Stimulated activated naive CD8-positive, alpha-beta T cell treated with anti-CD3 and anti-CD28 coated beads, Interleukin-15, amount 100 ng/mL, for 72 hours (primary cell): ENCODE results near the gene BEGAIN.

Experiments used
- ATAC-seq: fragments of 150-1000 bp; cut with Tn5 transposase; 2 replicates; pipeline ENCODE4 v1.10.0; 2021; ENCODE audit warnings: mild to moderate bottlenecking, moderate library complexity
- DNase-seq, 2 donors: peaks; one replicate each; pipeline ENCODE4 v3.0.0; 2021 to 2022
- H3K27ac Mint-ChIP-seq, 2 donors: one replicate each; pipeline ENCODE4 v1.8.0; 2022; ENCODE audit warnings: mild to moderate bottlenecking in 2 of 2, mixed read lengths in 2 of 2, moderate library complexity in 2 of 2
- H3K27me3 Mint-ChIP-seq: one replicate; pipeline ENCODE4 v1.8.0; 2022; ENCODE audit warnings: mixed read lengths
- H3K4me1 Mint-ChIP-seq: one replicate; pipeline ENCODE4 v1.8.0; 2022; ENCODE audit warnings: mild to moderate bottlenecking, mixed read lengths
- H3K4me3 Mint-ChIP-seq, 2 donors: one replicate each; pipeline ENCODE4 v1.8.0; 2022; ENCODE audit warnings: mild to moderate bottlenecking in 2 of 2, mixed read lengths in 2 of 2, moderate library complexity in 1 of 2
- H3K9me3 Mint-ChIP-seq, 2 donors: one replicate each; pipeline ENCODE4 v1.8.0; 2022; ENCODE audit warnings: mixed read lengths in 2 of 2

Gene BEGAIN

DNA sequence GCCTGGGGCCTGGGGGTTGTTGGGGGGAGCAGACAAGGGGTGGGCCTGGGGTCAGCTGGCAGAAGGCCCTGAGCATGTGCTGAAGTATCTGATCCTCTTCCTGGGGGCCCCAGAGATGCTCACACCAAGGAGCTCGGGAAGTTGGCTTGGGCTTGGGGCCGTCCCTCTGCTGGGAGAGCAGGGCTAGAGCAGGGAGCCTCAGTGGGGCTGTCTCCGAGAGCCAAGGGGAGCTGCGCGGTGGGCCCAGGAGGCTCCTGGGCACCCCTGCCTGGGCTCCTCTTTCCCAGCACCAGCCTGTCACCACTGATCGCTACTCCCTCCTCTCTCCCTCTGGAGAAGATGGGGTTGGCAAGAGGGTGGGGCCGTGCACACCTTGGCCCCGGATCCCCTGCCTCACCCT is 28.3 kb downstream of the BEGAIN start:
- Mint-ChIP-seq H3K27me3 (peaks cover 19% of the 10 kb centered on the region), H3K4me3 (no peak overlapping the region), H3K4me1 (peaks cover 17% of the 10 kb centered on the region), H3K9me3 (no peaks in the 10 kb centered on the region), H3K27ac (no peak overlapping the region)
- no peak for ATAC-seq
- DNase-seq, result no peak

DNA sequence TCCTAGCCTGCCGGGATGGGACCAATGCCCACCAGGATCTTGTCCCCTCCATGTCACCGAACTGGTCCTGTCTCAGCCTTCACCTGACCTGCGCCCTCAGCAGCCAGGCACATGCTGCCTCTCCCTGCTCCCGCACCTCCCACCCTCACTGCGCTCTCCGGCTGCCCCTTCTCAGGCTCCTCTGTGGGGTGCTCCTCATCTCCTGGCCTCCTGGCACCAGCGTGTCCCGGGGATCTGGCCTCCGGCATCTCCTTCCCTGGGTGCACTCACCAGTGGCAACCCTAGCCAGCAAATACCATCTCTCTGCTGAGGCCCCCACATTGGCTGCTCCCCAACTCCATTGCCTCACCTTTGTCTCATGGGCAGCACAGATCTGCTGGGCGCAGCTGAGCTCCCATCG is 29.0 kb downstream of the BEGAIN start:
- H3K9me3 Mint-ChIP-seq, result no peaks in the 10 kb centered on the region
- peaks cover 14% of the 10 kb centered on the region for H3K27me3 Mint-ChIP-seq
- ATAC-seq (no peak), DNase-seq (no peak)
- H3K4me1 Mint-ChIP-seq, result peaks cover 17% of the 10 kb centered on the region
- H3K27ac Mint-ChIP-seq, result peak overlapping the region; percentile 20 to 87
- no peak overlapping the region for H3K4me3 Mint-ChIP-seq

DNA sequence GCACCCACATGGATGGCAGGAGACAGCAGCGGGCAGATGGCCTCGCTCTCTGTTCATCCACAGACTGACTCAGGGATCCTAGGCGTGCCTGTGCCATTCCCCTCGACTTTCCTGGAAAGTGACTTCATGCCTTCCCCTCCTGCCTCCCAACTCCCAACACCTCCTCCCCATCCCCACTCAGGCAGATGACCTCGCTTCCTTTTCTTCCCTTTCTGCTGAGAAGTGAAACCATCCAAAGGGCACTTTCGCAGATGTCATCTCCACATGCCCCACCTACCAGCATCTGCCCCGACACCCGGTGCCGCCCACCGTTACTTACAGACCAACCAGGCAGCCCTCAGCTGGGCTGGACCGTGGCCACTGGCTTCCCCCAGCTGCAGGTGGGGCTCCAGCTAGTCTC is 29.6 kb downstream of the BEGAIN start:
- Mint-ChIP-seq H3K27ac (peak overlapping the region in 1 of 2 donors; percentile 87), H3K4me3 (no peak overlapping the region), H3K9me3 (no peaks in the 10 kb centered on the region), H3K27me3 (peaks cover 14% of the 10 kb centered on the region), H3K4me1 (peaks cover 17% of the 10 kb centered on the region)
- DNase-seq, result no peak
- no peak for ATAC-seq

DNA sequence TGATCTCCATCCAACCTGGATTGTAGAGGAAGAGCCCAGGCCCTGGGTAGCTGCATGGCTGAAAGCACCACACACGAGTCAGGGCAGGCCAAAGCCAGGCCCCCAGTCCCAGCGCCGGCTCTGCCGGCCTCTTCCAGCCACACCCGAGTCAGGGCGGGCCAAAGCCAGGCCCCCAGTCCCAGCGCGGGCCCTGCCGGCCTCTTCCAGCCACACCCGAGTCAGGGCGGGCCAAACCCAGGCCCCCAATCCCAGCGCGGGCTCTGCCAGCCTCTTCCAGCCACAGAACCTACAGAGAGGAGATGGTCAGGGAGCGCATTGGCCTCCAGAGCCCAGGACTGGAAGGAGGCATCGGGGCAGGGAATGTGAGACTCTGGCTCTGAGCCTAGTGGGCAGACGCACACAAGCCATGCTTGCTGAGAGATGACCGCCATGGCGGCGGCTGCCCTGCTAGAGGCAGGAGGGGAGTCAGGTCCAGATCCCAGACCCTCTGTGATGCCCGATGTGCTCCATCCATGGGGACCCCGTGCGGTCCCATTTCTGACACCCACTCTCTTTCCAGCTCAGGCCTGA is 30.2 kb downstream of the BEGAIN start:
- H3K4me1 Mint-ChIP-seq, result peaks cover 17% of the 10 kb centered on the region
- ATAC-seq, result no peak
- no peaks in the 10 kb centered on the region for H3K9me3 Mint-ChIP-seq
- H3K27ac Mint-ChIP-seq, result no peak overlapping the region
- no peak overlapping the region for H3K4me3 Mint-ChIP-seq
- DNase-seq, result no peak
- peaks cover 14% of the 10 kb centered on the region for H3K27me3 Mint-ChIP-seq

DNA sequence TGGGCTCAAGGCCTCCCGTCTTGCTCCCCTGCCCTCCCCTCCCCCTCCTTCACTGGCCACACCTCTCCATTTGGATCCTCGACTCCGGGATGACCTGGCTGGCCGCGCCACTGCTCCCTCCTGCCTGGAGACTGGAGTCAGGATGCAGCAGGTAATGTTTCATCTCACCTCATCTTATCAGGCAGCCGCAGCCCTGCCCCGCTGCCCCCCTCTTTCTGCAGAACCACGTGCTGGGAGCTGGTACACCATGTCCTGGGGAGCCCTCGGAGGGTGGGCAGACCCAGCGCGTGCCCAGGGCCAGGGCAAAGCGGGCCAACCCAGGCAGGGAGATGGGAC is 31.1 kb downstream of the BEGAIN start:
- Mint-ChIP-seq H3K4me3 (no peak overlapping the region), H3K9me3 (no peaks in the 10 kb centered on the region), H3K27ac (no peak overlapping the region), H3K4me1 (peaks cover 17% of the 10 kb centered on the region), H3K27me3 (peaks cover 14% of the 10 kb centered on the region)
- ATAC-seq, result no peak
- DNase-seq, result no peak

DNA sequence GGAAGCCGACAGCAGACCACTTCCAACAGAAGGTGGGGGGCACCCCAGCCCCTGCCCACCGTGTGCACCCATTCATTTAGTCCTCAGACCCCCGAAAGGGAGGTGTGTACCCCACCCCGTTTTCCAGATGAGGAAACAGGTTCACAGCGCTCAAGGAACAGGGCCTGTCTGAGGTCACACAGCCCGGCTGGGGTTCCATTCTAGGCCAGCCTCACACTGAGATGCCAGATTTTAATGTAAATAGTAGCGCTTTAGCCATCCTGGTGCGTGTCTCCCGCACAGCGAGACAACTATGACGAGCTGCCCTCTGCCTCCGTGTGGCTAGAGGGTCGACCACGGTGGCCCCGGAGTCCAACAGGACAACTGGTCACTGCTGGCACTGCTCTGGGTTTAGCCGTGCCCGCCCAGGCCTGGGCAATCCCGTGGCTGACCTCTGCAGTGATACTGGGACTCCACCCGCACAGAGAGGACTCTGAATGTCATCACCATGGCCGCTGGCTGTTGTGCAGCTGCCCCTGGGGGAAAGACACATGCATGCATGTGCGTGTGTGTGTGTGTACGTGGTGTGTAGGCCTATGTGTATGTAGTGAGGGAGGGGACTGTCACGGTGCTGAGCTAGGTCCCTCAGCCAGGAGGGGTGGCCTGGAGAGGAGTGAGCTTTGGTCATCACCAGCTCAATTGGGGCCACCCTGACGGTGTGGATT is 31.6 kb downstream of the BEGAIN start:
- ATAC-seq, result no peak
- DNase-seq, result no peak
- H3K9me3 Mint-ChIP-seq, result no peaks in the 10 kb centered on the region
- peaks cover 14% of the 10 kb centered on the region for H3K27me3 Mint-ChIP-seq
- peaks cover 17% of the 10 kb centered on the region for H3K4me1 Mint-ChIP-seq
- H3K4me3 Mint-ChIP-seq, result no peak overlapping the region
- H3K27ac Mint-ChIP-seq, result peak overlapping the region in 1 of 2 donors; percentile 94

DNA sequence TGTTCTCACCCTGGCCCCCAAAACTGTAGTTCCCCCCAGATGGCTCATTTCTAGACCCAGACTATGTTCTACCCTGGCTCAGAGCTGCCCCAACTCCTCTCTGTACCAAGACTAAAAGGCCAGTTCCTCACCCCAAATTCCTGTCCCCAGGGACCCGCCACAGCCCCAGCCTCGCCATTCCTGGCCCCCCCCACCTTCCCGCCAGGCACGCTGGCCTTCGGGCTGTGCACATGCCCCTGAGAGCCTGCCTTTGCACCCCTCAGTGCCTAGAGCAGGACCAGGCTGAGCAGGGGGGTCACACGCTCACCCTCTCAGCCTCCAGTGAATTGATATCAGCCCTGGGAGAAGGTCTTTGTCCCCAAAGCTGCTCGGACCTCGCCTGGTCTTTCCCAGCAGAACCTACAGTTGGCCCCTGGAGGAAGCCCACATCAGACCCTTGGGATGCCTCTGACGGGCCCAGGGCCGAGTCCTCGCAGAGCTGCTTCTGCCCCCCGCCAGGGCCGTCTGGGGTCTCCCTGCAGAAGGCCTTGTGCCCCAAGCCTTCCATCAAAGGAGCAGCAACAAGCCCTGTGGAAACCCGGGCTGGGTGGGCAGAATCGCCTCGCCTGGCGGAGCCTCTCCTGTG is 32.4 kb downstream of the BEGAIN start:
- Mint-ChIP-seq H3K4me1 (peaks cover 17% of the 10 kb centered on the region), H3K27ac (no peak overlapping the region), H3K4me3 (no peak overlapping the region), H3K27me3 (peaks cover 14% of the 10 kb centered on the region), H3K9me3 (no peaks in the 10 kb centered on the region)
- no peak for DNase-seq
- no peak for ATAC-seq

DNA sequence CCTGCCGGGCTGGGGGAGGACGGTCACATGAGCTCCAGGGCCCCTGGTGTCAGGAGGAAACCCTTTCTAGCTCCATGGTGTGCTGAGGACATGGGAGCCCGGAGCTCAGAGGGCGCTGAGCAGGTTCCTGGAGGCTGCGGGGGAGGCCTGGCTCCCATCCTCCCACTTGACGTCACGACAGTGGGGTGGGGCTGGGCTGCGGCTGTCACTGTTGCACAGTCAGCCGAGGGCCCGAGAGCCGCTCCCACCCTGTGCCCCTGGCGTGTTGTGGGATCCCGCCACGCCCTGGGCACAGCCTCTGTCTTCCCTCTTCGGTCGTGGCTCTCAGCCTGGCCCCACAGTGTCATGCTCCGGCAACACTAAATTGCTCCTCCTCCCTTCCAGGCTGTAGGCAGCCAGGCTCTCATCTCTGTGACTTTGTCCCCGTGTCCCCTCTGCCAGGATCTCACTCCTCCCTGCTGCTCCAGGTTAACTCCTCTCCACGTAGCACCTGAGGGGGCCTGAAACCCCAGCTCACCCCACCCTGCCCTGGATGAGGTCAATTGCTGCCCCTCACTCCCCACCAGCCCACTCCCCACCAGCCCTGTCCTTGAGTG is 33.0 kb downstream of the BEGAIN start:
- ATAC-seq, result peak; percentile 18
- Mint-ChIP-seq H3K4me3 (no peak overlapping the region), H3K9me3 (no peaks in the 10 kb centered on the region), H3K27me3 (peaks cover 14% of the 10 kb centered on the region), H3K27ac (peak overlapping the region in 1 of 2 donors; percentile 68), H3K4me1 (peaks cover 20% of the 10 kb centered on the region)
- DNase-seq, result no peak

DNA sequence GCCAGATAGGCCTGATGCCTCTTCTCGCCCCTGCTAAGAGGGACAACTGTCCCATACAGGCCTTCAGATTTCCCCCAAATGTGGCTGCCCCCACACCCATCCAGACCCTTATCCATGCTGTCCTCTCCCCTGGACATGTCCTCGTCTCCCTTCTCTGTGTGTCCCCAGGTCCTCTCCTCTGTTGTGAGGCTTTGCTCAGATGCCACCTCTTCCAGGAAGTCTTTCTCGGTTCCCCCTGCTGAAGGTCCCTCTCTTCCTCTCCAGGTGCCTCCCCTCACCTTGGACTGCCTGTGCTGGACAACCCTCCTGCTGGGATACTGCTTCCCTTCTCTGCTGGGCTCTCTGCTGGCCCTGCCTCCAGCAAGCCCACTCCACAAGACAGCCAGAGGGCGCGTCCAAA is 33.7 kb downstream of the BEGAIN start:
- Mint-ChIP-seq H3K27me3 (peaks cover 9% of the 10 kb centered on the region), H3K9me3 (no peaks in the 10 kb centered on the region), H3K4me3 (no peak overlapping the region), H3K27ac (no peak overlapping the region), H3K4me1 (peaks cover 23% of the 10 kb centered on the region)
- DNase-seq (no peak), ATAC-seq (no peak)

DNA sequence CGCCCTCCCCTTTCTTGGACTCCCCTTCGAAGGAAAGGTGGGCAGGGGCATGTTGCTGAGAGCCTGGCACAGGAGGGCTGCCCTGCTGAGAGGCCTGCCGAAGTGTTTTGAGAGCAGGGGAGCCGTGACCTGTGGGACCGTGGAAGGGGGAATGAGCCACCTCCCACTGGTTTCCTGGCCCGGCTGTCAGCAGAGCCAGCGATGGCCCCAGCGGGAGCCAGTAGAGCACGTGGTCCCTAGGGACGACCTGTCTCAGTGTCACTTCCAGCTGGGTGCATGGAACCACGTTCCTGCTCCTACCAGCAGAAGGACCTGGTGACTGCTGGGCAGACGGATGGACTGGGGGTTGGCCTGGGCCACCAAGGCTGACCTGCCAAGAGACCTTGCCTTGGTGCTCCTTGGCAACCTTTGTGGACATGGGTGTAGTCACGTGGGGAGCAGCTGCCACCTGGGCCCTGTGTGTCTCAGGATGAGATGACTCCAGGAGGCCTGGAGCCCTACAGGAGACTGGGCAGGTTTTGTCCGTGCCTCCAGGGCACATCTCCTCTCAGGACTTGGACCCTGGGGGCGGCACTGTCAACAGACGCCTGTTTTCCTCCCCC is 34.6 kb downstream of the BEGAIN start:
- H3K27ac Mint-ChIP-seq, result peak overlapping the region; percentile 52 to 67
- no peaks in the 10 kb centered on the region for H3K9me3 Mint-ChIP-seq
- H3K4me3 Mint-ChIP-seq, result no peak overlapping the region
- H3K27me3 Mint-ChIP-seq, result peaks cover under 1% of the 10 kb centered on the region
- no peak for ATAC-seq
- DNase-seq, result no peak
- peaks cover 23% of the 10 kb centered on the region for H3K4me1 Mint-ChIP-seq

DNA sequence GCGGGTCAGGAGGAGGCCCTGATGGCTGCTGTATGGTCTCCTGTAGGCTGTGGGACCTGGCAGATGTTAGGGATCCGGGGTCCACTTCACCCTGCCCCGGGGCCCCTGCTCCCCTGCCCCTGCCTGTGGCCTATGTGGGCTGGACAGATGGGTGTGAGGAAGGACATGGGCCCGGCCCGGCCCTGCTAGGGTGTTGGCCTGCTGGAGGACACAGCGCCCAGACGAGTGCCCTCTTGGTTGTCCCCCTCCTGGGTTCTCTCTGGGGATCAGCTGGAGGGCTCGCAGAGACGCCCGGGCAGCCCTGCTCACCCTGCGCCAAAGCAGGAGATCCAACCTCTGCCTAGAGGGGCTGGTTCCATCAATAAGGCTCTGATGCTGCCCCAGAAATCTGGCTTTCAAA is 36.2 kb downstream of the BEGAIN start:
- Mint-ChIP-seq H3K4me1 (peaks cover 35% of the 10 kb centered on the region), H3K4me3 (no peak overlapping the region), H3K27me3 (no peaks in the 10 kb centered on the region), H3K27ac (peak overlapping the region in 1 of 2 donors; percentile 42), H3K9me3 (no peaks in the 10 kb centered on the region)
- DNase-seq (no peak), ATAC-seq (no peak)

DNA sequence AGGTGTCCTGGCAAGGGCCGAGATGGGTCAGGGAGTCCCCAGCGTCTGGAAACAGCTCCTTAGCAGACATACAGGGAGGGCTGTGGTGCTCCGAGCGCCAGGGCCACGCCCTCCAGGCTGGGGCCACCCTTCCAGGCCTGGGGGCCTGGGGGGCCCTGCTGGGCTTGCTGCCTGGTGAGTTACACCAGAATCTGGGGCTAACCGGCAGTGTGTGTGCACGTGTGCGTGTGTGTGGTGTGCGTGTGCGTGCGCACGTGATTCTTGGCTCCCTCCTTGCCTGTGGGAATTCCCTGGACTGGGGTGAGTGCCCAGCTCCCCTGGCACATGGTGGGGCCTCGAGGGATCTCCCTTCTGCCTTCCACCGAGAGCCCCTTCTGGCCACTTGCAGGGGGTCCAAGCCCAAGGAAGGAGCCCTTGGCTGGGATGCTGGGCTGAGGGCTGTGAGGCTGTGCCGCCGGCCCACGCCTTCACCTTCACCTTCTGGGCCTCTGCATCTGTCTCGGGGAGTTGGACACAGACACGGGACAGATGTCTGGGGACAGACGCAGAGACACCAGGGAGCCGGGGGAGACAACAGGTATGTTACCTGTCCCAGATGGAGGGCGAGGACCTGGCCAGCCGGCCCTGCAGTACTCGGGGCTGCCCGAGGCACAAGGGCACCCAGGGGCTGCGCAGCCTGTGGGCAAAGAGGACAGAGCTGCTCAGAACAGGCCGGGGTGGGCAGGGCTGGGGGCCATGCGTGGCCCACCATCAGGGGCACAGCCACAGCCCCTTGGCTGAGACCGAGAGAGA is 37.2 kb downstream of the BEGAIN start:
- Mint-ChIP-seq H3K27ac (no peak overlapping the region), H3K4me1 (peaks cover 39% of the 10 kb centered on the region), H3K9me3 (no peaks in the 10 kb centered on the region), H3K4me3 (no peak overlapping the region), H3K27me3 (no peaks in the 10 kb centered on the region)
- ATAC-seq (no peak), DNase-seq (no peak)

DNA sequence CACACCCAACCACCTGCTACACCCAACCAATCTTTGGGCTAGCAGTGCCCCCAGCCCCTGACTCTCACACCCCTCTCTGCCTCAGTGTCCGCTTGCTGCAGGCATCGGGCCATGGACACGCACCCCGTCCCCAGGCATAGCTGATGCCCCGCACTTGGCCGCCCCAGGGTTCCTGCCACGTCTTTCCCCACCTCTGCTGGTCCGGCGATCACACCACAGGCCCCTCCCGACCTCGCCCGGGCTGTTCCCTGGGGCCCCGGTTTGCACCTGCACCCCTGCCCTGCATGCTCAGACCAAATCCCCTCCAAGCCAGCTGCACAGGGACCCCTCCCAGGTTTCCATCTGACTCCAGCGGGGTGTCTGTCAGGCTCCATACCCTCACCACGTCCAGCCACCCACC is 38.3 kb downstream of the BEGAIN start:
- Mint-ChIP-seq H3K4me3 (no peak overlapping the region), H3K27me3 (no peaks in the 10 kb centered on the region), H3K4me1 (peaks cover 39% of the 10 kb centered on the region), H3K9me3 (no peaks in the 10 kb centered on the region), H3K27ac (peak overlapping the region in 1 of 2 donors; percentile 68)
- no peak for DNase-seq
- ATAC-seq, result no peak

DNA sequence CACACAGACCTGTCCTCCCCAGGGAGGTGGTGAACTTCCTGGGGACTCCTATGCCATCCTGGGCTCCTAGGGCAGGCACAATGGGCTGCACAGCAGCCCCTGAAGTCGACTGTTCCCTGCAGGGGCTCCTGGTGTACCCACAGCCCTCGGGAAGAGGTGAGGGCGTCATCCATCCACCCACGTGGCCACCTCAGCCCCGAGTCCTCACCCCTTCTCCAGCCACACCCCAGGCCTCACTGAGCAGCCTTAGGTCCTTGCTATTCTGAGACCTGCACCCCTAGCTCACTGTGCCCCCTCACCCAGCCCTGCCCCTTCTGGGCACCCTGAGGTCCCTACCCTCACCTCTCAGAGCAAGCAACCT is 38.9 kb downstream of the BEGAIN start:
- ATAC-seq (peak; percentile 6), DNase-seq (no peak)
- peaks cover 39% of the 10 kb centered on the region for H3K4me1 Mint-ChIP-seq
- H3K27ac Mint-ChIP-seq, result peak overlapping the region in 1 of 2 donors; percentile 50
- H3K27me3 Mint-ChIP-seq, result no peaks in the 10 kb centered on the region
- H3K9me3 Mint-ChIP-seq, result no peaks in the 10 kb centered on the region
- H3K4me3 Mint-ChIP-seq, result peak overlapping the region; percentile 17 to 91

DNA sequence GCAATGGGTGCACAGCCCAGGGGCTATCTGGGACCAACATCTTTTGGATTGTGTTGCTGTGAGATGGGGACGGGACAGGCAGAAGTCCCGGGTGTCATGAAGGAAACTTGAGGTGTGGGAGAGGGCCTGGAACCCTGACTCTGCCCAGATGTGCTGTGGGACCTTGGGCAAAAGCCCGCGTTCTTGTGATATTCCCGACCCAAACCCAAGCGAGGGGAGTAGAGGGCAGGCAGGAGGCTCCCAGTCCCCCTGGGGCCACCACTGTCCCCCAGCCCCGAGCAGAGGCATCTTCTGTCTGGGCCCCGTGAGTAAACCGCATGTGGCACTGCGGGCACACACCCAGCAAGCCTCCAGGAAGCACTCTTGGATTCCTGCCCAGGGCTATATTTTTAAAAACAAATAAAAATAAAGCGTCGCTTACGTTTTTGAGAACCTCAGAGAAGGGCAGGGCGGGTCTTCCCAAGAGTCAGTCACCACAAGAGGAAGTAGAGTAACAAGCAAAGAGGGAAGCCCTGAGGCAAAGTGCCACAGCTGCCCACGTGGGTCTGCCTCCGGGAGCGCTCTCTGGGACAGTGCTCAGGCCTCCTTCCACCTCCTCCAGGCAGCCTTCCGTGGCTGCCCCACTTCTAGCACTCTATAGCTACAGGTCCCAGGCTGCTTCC is 39.5 kb downstream of the BEGAIN start:
- Mint-ChIP-seq H3K4me1 (peaks cover 39% of the 10 kb centered on the region), H3K4me3 (peak overlapping the region; percentile 85 to 91), H3K9me3 (no peaks in the 10 kb centered on the region)

More for the DNA sequence above, 39.5 kb downstream of the BEGAIN start:
- H3K27me3 Mint-ChIP-seq, result no peaks in the 10 kb centered on the region
- H3K27ac Mint-ChIP-seq, result peak overlapping the region in 1 of 2 donors; percentile 50
- ATAC-seq (peak; percentile 65), DNase-seq (peak in 1 of 2 donors; percentile 56)
